NCI-H1694 (cell line): ENCODE results near the gene ADGB.

ENCODE experiments used
- DNase-seq: peaks from one replicate; lab custom pipeline; 2025; lab: John Stamatoyannopoulos, UW

Gene ADGB

GRCh38 chr6:146862508-146862919 is 263.7 kb downstream of the ADGB start:
- no peak for DNase-seq

GRCh38 chr6:146864300-146864699 is 265.5 kb downstream of the ADGB start:
- DNase-seq = no peak

GRCh38 chr6:146864885-146865284 is 266.1 kb downstream of the ADGB start:
- DNase-seq = no peak
